NCI-H748 (cell line): ENCODE measurements around the gene MAN1C1.
A peak's percentile ranks its signal among the peaks of the same experiment; 100 is the strongest.

ENCODE experiments used
- DNase-seq: peaks from one replicate; lab custom pipeline; 2025; ENCODE audit not compliant: unreplicated experiment; lab: John Stamatoyannopoulos, UW

The MAN1C1 gene

GRCh38 chr1:25797939-25798338 lies 181.3 kb downstream of the MAN1C1 start:
- no peak for DNase-seq

GRCh38 chr1:25798666-25799351 lies 182.2 kb downstream of the MAN1C1 start:
- no peak for DNase-seq

- no peak for DNase-seq
These were observed 182.9 kb downstream of the MAN1C1 start for GRCh38 chr1:25799352-25799934.

GRCh38 chr1:25799935-25800702 lies 183.5 kb downstream of the MAN1C1 start, which contains the start of gene SELENON:
SELENON (plus strand) TSS chr1:25800193; CDS start chr1:25800231, 38 bp downstream.
- DNase-seq = peak; percentile 61

GRCh38 chr1:25800703-25801377 lies 184.2 kb downstream of the MAN1C1 start:
- no peak for DNase-seq

GRCh38 chr1:25802915-25803314 lies 186.3 kb downstream of the MAN1C1 start:
- no peak for DNase-seq

- no peak for DNase-seq
These were observed 186.8 kb downstream of the MAN1C1 start for GRCh38 chr1:25803368-25803767.

DNA sequence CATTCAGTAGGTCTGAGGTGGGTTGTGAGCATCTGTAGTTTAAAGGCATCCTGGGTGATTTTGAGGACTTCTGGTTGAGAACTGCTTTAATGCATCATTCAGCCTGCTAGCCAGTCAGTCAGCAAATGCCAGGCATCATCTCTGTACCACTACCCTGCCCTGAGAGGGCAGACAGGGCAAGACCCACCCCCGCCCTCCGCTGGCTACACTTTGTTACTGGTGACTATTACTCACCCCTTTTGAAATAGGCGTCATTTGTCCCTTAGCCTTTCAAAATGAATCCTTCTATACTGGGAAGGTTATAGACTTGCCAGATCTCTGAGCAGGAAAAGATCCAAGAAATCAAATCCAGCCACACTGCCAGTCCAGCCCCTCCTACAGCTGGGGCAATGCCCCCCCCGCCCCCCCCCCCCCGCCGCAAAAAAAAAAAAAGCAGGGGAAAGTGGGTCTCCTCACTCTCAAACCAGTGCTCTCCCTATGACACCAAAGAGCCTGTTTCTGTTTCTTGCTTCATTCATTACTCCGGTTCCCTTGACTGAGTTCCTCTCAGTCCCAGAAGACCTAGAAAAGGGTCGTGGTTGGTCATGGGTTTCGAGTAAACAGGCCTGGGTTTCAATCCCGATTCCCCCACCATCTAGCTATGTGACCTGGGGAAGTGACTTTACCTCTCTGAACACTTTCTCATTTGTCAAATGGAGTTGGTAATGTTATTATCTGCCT lies 187.8 kb downstream of the MAN1C1 start:
- DNase-seq = no peak

- no peak for DNase-seq
These were observed 188.6 kb downstream of the MAN1C1 start for GRCh38 chr1:25804964-25805862.

- no peak for DNase-seq
These were observed 189.3 kb downstream of the MAN1C1 start for GRCh38 chr1:25805863-25806225.

GRCh38 chr1:25806418-25806817 lies 189.8 kb downstream of the MAN1C1 start:
- DNase-seq = no peak

- DNase-seq = no peak
These were observed 191.1 kb downstream of the MAN1C1 start for GRCh38 chr1:25807480-25808390.

GRCh38 chr1:25808481-25809244 lies 192.1 kb downstream of the MAN1C1 start:
- DNase-seq = no peak

- DNase-seq = no peak
These were observed 192.8 kb downstream of the MAN1C1 start for GRCh38 chr1:25809283-25809926.

DNA sequence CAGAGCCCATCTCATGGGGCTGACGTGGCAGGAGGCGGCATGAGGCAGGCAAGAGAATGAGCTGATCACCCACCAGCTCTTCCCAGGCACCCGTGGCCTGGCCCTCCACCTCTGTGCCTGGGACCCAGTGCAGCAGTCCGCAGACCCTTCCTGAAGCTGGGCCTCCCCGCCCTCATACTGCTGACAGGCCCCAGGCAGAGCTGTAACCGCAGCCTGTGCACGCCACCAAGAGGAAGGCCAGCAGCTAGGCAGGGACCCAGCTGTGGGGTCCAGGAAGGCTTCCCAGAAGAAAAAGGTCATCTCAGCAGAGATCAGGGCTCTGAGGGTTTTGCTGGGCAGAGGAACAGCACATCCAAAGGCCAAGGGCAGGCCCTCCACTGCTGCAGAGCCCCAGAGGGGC lies 193.3 kb downstream of the MAN1C1 start:
- no peak for DNase-seq

GRCh38 chr1:25810341-25811299 lies 194.0 kb downstream of the MAN1C1 start:
- peak; percentile 46 for DNase-seq
